Stimulated activated CD4-positive, alpha-beta T cell treated with anti-CD3 and anti-CD28 coated beads, TNF-alpha, amount 100 ng/mL, for 4 hours (primary cell): ENCODE data around the gene ERGIC1.
"Not testable (repeated sequence)": the region's sequence is repeated elsewhere in the genome, so short reads cannot be mapped to it uniquely, and the experiment has no call there.

Experiments
- DNase-seq, 3 experiments: peaks; one replicate each; pipeline ENCODE4 v3.0.0-alpha.2; 2020; ENCODE audit warnings: low read depth in 3 of 3

Gene ERGIC1

DNA sequence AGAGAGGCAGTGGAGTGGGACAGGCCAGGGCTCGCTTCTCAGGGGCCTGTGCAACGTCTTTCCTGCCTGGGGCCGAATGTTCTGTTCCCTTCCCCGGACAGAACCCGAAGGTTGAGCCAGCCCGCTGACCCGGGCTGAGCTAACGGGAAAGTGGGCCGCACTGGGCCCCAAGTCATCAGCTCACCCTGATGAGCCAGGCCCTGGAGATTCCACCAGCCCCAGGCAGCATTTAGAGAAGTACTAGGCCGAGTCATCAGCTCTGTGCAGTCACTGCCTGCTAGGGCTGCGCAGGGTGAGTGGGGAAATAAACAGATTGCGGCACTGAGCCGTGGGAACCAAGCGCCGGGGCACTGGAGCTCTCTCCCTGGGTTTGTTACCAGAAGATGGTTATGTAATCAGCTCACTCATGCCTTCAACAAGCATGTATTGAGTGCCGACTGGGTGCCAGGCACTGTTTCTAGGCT is 33.9 kb upstream of the ERGIC1 start:
- DNase-seq: no peak

DNA sequence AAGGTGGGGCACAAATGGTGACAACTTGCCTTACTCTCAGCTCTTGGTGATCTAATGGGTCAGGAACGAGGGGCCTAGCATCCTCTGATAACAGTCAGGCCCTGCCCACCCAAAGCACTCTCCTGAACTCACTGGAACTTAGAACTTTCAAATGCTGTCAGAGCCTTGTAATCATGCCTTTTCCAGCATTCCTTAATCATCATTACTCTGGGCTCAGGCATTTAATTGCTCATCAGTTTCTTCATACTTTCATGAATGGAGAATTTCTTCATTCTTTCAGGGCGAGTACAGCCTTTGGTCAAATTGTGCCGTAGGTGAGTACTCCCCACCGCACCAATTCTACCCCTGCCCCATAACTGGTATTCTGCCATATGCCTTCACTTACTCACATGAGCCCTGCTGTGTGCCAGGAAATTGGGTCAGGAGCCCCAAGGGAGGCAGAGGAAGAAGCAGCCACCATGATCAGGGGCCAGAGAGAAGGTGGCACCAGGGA is 32.8 kb upstream of the ERGIC1 start:
- DNase-seq: no peak

DNA sequence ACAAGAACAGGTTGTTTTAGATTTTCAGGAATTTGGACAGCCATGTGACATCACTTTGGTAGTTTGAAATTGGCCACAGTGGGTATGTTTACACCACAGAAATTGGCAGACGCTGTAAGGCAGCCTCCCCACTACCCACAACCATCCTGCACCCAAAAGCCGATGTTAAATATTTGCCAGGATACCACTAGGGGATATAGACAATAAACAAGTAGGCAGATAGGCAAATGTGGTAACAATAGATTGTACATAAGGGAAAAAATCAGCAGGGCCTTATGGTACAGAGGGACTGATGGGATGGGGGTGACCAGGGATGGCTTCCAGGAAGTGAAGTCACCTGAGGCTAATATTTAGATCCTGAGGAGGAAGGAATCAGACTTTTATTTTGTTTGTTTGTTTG is 31.9 kb upstream of the ERGIC1 start:
- no peak for DNase-seq

DNA sequence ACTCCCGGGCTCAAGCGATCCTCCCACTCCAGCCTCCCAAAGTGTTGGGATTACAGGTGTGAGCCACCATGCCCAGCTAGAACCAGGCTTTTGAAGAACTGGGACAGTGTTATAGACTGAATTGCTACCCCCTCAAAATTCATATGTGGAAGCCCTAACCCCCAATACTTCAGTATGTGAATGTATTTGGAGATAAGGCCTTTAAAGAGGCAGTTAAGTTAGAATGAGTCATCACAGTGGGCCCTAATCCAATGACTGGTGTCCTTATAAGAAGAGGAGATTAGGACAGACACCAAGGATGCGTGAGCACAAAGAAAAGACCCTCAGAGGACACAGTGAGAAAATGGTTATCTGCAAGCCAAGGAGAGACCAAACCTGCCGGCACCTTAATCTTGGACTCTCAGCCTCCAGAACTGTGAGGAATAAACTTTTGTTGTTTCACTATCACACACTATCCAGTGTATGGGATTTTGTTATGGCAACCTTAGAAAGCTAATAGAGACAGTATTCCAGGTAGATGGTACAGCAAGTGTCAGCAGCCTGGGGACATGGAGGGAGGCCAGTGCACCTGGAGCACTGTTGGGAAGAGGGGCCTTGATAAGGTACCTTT is 31.4 kb upstream of the ERGIC1 start:
- no peak for DNase-seq

DNA sequence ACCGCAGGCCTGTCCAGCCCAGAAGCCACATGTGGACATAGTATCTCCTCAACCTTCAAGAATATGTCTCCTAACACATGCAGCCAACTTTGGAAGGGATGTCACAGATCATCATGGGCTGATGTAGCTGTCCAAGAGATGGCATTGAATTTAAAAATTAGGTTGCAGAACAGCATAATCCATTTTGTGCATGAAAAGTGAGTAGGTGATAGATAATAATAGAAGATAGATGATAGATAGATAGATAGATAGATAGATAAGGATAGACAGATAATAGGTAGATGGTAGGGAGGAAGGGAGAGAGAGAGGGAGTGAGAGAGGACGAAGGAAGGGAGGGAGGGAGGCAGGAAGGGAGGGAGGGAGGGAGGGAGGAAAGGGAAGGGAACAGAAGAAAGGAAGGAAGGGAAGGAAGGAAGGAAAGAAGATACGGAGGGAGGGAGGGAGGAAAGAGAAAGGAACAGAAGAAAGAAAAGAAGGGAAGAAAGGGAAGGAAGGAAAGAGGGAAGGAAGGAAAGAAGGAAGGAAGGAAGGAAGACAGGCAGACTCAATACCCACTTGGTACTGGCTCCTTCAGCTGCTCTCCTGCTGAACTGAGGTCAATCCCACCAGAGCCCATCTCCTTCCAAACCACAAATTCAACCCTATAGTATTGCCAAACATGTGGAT is 28.9 kb upstream of the ERGIC1 start:
- DNase-seq: no peak

DNA sequence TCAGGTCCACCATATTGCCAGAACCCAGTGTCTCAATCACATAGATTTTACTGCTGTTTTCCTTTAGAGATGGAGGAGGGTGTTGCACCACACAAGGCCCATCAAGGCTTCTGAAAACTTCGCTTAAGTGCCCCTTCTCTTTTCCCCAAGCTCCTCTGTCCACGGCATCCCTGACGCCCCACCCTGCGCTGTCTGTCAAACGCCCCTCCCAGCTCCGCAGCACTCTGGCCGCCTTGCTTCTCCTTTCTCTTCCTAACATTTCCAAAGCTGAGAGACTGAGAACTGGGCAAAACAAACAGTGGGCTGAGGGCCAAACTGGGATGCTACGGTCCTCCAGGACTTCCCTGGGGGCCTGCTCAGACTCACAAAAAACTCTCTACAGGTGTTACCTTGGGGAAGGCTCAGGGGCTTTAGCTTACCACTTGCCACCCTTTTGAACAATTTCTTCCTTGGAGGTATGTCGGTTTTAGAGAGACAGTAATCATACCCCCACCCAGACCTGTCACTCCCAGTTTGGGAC is 28.3 kb upstream of the ERGIC1 start:
- no peak for DNase-seq

DNA sequence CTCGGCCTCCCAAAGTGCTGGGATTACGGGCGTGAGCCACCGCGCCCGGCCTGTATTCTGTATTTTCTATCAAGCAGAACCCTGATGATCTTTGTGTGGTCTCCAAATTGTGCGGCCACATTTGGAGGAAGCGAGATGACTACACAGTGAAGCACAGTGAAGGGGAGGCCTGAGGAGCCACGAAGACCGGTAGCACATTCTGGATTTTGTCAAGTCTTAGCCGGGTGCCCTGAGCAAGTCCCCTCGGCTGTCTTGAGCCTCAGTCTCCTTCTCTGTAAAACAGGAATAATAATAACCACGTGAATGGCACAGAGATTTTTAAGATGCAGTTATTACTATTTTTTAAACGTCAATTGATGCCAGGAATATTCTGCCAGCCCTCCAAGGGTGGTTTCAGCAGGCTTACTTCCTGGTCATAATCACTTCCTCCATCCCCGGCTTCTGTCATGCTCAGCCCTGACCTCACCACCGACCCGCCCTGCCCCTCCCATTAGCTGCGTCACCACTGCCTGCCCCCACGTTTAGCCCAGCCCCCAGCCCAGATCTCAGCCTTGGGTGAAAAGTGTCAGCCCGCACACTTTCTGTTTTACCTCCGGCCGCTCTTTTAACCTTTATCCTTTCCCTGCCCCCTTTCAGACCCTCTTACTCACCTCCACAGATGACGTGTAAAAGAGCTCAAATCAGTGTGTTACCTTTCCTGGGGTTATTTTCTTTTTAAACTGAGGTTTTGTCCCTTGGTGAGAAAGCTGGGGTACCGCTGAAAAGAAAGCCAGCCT is 27.0 kb upstream of the ERGIC1 start:
- DNase-seq: peak; percentile 72 to 78 (median 73)

DNA sequence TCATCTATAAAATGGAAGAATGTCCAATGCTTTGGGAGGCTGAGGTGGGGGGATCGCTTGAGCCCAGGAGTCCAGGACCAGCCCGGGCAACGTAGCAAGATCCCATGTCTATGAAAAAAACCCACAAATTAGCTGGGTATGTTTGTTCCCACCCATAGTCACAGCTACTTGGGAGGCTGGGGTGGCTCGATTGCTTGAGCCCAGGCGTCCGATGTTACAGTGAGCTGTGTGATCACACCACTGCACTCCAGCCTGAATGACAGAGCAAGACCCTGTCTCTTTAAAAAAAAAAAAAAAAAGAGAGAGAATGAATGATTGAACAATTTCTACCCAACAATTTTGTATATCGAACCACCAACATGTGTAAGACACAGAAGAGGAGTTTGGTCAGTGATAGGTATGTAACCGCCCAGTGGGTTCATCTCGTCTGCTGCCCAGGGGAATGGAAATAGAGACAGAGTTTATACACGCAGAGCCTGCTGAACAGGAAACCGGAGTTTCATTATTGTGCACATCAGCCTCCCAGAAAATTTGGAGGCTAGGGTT is 26.2 kb upstream of the ERGIC1 start:
- no peak for DNase-seq

DNA sequence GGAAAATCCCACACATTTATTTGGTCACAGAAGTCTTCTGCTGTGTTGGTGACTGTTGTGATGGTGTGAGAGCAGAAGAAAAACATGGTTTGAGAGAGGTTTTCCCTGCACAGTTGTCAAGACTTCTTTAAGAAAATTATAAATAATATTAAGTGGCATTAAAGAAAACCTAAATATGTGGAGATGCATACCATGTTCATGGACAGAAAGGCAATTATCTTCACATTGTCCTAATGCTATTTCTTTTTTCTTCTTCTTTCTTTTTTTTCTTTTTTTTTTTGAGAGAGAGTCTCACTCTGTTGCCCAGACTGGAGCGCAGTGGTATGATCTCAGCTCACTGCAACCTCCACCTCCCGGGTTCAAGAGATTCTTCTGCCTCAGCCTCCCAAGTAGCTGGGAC is 24.3 kb upstream of the ERGIC1 start:
- no peak for DNase-seq

DNA sequence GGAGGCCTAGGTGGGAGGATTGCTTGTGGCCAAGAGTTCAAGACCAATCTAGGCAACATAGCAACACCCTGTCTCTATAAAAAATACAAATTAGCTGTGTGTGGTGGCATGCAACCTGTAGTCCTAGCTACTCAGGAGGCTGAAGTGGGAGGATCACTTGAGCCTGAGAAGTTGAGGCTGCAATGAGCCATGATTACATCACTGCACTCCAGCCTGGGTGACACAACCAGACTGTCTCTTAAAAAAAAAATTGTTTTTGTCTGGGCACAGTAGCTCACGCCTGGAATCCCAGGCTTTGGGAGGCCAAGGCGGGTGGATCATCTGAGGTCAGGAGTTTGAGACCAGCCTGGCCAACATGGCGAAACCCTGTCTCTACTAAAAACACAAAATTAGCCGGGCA is 23.1 kb upstream of the ERGIC1 start:
- not testable (repeated sequence) for DNase-seq

DNA sequence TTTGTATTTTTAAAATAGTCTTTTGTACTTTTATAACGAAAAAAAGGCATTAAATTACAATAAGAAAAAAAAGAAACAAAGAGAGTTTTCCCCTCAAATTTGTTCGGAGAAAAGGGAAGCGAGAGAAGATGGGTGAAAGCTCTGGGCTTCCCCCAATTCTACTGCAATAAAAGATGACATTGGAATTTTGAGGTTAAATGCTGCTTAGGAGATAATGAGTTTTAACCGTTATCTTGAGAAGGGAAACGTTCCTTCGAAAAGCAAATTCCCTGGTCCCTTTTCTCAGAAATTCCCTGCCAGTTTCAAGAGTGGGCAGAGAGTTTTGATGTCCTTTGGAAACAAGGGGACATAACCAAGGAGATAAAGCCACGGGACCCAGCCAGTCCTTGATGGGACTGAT is 18.4 kb upstream of the ERGIC1 start:
- DNase-seq: no peak

DNA sequence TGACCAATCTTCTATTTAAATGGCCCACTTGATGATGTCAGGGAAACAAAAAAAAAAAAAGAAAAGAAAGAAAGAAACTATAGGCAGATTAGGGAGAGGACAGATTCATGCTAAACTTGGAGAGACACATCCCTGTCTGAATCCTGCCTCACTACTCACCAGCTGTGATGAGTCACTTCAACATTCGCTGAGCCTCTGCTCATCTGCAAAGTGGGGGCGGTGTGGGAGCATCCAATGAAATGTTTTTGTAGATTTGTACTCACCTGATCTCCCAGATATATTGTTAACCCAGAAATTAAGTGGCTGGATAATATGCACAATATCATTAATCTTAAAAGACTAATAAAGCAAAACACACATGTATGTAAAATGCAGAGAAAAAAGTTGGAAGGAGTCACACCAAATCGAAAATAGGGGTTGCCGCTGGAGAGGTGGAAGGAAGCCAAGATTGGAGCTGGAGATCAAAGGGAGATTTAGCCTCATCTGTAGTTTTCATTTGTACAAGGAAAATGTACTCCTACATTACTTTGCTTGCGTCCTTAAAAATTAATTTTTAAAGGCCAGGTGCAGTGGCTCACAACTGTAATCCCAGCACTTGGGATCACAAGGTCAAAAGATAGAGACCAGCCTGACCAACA is 17.0 kb upstream of the ERGIC1 start:
- no peak for DNase-seq

DNA sequence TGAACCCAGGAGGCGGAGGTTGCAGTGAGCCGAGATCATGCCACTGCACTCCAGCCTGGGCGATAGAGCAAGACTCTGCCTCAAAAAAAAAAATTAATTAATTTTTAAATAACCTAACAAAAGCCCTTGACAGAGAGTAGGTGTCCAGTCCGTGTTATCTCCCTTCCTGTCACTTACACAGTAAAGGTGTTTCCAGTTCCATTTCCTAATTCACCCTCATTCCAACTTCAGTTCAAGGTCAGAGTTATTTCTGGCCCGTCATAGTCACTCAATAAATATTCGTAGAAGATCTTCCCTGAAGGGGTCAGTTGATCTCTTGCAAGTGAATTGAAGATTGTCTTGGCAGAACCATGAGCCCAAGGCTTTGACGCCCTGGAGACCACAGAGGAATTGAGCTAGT is 16.4 kb upstream of the ERGIC1 start:
- no peak for DNase-seq

DNA sequence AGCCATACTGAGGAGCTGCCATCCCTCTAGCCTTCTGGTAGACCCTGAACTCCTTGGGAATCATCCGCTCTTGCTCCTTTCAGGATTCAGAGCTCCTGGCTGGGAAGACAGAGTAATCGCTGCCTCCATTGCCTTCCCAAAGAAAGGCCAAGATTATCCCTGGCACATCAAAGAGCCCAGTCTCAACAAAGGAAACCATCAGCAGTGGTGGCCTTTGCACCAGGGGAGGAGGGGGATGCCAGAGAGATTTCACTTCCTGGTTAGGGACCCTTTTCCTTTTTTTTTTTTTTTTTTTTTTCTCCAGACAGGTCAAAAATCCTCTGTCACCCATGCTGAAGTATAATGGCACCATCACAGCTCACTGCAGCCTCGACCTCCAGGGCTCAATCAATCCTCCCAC is 16.0 kb upstream of the ERGIC1 start:
- no peak for DNase-seq

DNA sequence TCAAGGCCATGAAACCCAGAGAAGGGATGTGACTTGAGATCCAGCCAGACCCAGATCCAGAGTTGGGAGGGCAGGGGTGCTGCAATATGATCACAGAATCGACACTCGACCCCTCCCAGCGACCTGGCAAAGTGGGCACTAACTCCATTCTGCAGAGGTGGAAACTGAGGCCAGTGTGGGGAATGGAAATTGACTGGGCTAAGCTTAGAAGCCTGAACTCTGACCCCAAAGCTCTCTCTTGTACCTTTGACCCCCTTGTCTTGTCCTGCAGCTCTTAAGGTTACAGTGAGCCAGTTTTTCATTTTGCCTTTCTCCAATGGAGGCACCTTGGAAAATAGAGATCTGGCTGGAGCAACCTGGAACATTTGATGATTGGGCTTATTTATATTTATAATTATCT is 14.5 kb upstream of the ERGIC1 start:
- no peak for DNase-seq

DNA sequence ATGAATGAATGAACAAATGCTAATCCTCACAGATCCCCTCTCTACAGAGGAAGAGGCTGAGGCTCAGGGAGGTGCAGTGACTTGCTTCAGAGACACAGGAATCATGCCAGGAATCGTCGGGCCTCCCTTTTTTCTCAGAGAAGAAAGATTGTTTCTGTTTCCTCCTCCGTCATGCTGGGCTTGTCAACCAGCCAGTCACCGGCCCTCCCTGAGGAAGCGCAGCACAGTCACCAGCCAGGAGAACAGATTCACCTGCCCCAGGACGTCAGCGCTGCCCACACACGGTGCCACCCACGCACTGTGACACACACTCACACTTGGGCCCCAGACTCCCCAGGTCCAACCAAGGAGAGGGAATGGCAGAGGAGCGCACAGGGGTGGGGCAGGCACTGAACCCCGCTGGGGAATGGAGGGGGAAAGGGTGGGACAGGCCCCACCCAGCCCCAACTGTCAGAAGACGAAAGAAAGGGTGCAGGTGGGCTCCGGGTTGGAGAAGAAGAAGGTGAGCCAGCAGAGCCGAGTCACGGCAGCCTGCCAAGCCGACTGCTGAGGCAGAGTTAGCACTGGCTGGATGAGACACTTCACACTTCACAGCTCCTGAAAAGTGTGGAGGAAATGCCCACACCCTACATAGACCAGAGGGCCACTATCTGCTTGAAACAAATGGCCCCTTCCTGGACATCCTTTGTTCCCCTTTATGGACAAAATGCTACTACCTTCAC is 13.8 kb upstream of the ERGIC1 start:
- peak in 2 of 3 experiments; percentile 36 to 62 for DNase-seq

DNA sequence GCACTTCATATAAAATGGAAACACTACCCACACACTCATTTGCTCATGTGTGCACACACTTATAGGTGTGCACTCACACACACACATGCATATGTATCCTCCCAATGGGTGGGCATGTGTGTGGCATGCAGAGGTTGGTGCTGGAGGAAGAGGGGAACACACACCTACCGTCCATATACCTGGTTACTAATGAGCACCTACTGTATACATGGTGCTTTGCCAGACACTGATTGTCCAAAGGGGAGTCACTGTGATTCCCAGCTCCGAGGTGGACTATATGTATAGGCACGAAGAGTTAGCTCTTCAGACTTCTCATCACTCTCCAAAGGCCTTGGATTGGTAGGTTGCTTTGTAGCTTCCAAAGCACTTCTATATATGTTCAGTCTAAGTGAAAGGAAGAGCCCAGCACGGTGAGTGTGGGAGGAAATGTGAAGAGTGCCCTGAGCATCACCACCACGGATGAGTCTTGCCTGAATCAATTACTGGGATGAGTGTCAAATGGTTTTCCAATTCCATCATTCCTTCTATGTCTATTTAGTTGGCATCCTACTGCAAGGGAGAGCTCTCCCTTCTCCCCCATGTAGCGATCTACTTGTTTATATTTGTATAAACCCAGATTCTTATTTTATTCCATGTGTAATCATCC is 12.6 kb upstream of the ERGIC1 start:
- no peak for DNase-seq

DNA sequence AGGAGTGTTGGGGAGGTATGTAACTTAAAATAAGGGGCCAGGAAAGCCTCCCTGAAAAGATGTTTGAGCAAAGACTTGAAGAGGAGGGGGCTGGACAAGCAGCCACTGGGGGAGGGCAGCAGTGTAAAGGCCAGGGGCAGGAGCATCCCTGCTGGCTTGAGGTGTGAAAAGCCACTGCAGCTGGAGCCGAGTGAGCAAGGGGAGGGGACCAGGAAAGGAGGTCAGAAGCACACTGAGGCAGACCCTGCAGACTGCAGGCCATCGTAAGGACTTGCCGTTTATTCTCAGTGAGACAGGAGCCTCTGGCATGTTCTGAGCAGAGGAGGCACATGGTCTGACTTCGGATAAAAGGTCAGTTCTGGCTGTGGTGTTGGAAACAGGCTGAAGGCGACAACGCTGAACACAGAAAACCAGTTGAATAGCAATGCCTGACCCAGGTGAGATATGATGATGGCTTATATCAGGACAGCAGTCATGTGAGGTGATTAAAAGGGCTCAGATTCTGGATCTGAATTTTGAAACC is 10.2 kb upstream of the ERGIC1 start:
- no peak for DNase-seq

DNA sequence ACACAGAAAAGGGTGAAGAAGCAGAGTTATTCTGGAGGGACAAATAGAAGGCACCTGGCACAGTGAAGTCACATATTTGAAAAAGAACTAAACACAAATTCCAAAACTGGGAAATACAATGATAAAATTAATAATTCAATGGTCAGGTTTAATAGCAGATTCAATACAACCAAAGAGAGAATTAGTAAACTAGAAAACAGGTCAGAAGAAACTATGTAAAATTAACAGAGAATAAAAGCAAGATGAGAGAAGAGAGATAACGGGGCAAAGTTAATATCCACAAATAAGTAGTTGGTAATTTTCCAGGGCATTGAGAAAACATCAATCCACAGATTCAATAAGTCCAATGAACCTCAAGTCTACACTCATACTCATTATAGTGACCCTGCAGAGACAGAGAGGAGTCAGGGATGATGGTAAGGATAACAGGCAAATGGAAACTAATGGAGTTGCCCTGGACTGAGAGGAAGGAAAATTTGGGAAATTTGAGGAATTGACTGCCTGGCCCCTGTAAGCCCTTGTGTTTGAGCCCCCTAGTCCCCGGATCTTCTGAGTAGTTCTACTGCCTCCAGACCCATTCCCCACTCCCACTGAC is 8.3 kb upstream of the ERGIC1 start:
- no peak for DNase-seq

DNA sequence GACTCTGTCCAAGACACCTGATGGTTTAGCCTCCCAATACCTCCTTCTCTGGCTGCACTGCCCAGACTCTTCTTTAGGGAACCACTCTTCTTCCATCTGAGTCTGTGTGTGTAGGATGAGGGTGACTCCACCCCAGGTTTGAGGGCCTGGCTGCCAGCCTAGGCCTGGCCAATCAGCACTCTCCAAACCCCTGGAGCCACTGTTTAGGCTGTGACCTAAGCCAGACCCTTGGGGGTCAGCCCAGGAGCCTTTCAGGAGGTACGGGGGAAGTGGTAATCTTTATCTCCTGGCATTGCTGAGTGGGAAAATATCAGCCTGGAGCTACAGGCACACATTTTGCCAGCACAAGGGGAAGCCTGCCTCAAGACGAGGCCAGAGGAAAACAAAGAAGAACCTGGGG is 6.2 kb upstream of the ERGIC1 start:
- DNase-seq: no peak
